AG10803 (cell line): ENCODE results near the gene ZNF394.

Experiments
- DNase-seq: peaks from one replicate; pipeline ENCODE4 v3.0.0; 2010; ENCODE audit warnings: low read depth
- H3K4me3 ChIP-seq: 2 replicates; pipeline ENCODE4 v1.5.1; 2011; ENCODE audit warnings: mild to moderate bottlenecking, low read length, control low read depth
- CTCF ChIP-seq: conservative IDR thresholded peaks from 2 replicates; pipeline ENCODE4 v1.5.1; 2011; ENCODE audit warnings: mild to moderate bottlenecking, low read length, control low read depth, inconsistent platforms

The ZNF394 gene

GRCh38 chr7:99469381-99470065 lies 30.6 kb downstream of the ZNF394 start:
- TF ChIP-seq CTCF = no peak
- no peak overlapping the region for H3K4me3 ChIP-seq
- no peak for DNase-seq

- H3K4me3 ChIP-seq = no peak overlapping the region
- no peak for TF ChIP-seq CTCF
- DNase-seq = no peak
Observed at GRCh38 chr7:99468336-99468918, 31.7 kb downstream of the ZNF394 start.

- TF ChIP-seq CTCF = no peak
- H3K4me3 ChIP-seq = peak overlapping the region; percentile 95
- DNase-seq = no peak
Observed at GRCh38 chr7:99465421-99465768, 34.7 kb downstream of the ZNF394 start.

- no peak overlapping the region for H3K4me3 ChIP-seq
- TF ChIP-seq CTCF = no peak; the same call in 1 of the 2 replicates
- no peak for DNase-seq
Observed at GRCh38 chr7:99461221-99461620, 38.9 kb downstream of the ZNF394 start.

GRCh38 chr7:99460651-99461050 lies 39.4 kb downstream of the ZNF394 start:
- H3K4me3 ChIP-seq = no peak overlapping the region
- no peak for TF ChIP-seq CTCF
- DNase-seq = no peak

- TF ChIP-seq CTCF = peak; percentile 43
- DNase-seq = peak; percentile 20
- no peak overlapping the region for H3K4me3 ChIP-seq
Observed at GRCh38 chr7:99459087-99459486, 41.0 kb downstream of the ZNF394 start.

GRCh38 chr7:99457650-99458493 lies 42.2 kb downstream of the ZNF394 start:
- no peak overlapping the region for H3K4me3 ChIP-seq
- no peak for TF ChIP-seq CTCF
- no peak for DNase-seq
